ENCODE measurements around the gene EYS. TPM values are rescaled to one million over a fixed set of nuclear protein-coding genes. Genes with fewer than 3 reads are reported as not detected.
"Not testable (repeated sequence)": the region's sequence is repeated elsewhere in the genome, so short reads cannot be mapped to it uniquely, and the experiment has no call there.

The EYS gene
- total and polyA plus RNA-seq, 3 experiments from 2014 or later = not detected

GRCh38 chr6:65627015-65627414 is 80.0 kb downstream of the EYS start:
- Histone ChIP-seq H3K27me3 (ENCODE audit: insufficient read depth, low read length, poor library complexity, severe bottlenecking) (no peaks in the 10 kb centered on the region), H3K4me3 (ENCODE audit: low read length) (no peak overlapping the region), H3K4me1 (ENCODE audit: insufficient read depth, low read length) (no peaks in the 10 kb centered on the region), H3K36me3 (ENCODE audit: insufficient read depth, low read length) (no peaks in the 10 kb centered on the region), H3K9me3 (ENCODE audit: low read length) (no peaks in the 10 kb centered on the region), H3K27ac (ENCODE audit: low read depth, low read length) (no peak overlapping the region)
- ChIA-PET POLR2A (no interaction called here), CTCF (no interaction called here)
- H3K4me1 Mint-ChIP-seq = no peaks in the 10 kb centered on the region
- H3K9me3 Mint-ChIP-seq = peaks cover 3 to 31% (median 18%) of the 10 kb centered on the region in 5 donors
- no peak for DNase-seq
- no peaks in the 10 kb centered on the region for H3K27me3 Mint-ChIP-seq
- H3K36me3 Mint-ChIP-seq = no peaks in the 10 kb centered on the region
- H3K4me3 Mint-ChIP-seq = no peak overlapping the region
- no peak overlapping the region for H3K27ac Mint-ChIP-seq

- Mint-ChIP-seq H3K9me3 (peaks cover 5 to 24% (median 8%) of the 10 kb centered on the region in 5 donors), H3K36me3 (no peaks in the 10 kb centered on the region), H3K4me1 (no peaks in the 10 kb centered on the region), H3K4me3 (no peak overlapping the region), H3K27me3 (no peaks in the 10 kb centered on the region), H3K27ac (no peak overlapping the region)
- CTCF ChIA-PET = no interaction called here
- Histone ChIP-seq H3K4me3 (ENCODE audit: low read length) (no peak overlapping the region), H3K27ac (ENCODE audit: low read depth, low read length) (no peak overlapping the region), H3K9me3 (ENCODE audit: low read length) (no peaks in the 10 kb centered on the region), H3K27me3 (ENCODE audit: insufficient read depth, low read length, poor library complexity, severe bottlenecking) (no peaks in the 10 kb centered on the region), H3K36me3 (ENCODE audit: insufficient read depth, low read length) (no peaks in the 10 kb centered on the region), H3K4me1 (ENCODE audit: insufficient read depth, low read length) (no peaks in the 10 kb centered on the region)
- POLR2A ChIA-PET = no interaction called here
- DNase-seq = no peak
Observed at GRCh38 chr6:65623566-65623965, 83.5 kb downstream of the EYS start.

DNA sequence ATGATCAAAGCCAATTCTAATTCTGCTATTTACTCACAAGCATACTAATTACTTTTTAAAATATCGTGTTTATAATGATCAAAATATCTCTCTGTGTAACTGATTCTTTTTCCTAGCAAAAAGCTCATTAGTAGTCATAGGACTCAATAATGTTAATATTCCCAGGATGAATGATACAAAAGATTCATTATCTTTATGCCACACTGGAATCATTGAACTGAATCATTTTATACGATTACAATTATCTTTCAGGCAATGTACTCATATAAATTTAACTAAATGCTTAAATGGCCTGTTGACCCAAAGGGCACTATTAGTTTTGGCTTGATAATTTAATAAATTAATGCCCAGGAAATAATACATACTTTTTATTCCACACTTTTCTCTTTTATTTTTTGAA is 96.3 kb downstream of the EYS start:
- Mint-ChIP-seq H3K27ac (no peak overlapping the region), H3K4me3 (no peak overlapping the region), H3K4me1 (no peaks in the 10 kb centered on the region), H3K27me3 (no peaks in the 10 kb centered on the region), H3K9me3 (peaks cover 0 to 14% (median 0%) of the 10 kb centered on the region in 5 donors), H3K36me3 (no peaks in the 10 kb centered on the region)
- H3K27ac ChIP-seq (ENCODE audit: low read depth, low read length) = no peak overlapping the region
- H3K9me3 ChIP-seq (ENCODE audit: low read length) = no peaks in the 10 kb centered on the region
- CTCF ChIA-PET = no interaction called here
- H3K27me3 ChIP-seq (ENCODE audit: insufficient read depth, low read length, poor library complexity, severe bottlenecking) = no peaks in the 10 kb centered on the region
- POLR2A ChIA-PET = no interaction called here
- H3K4me3 ChIP-seq (ENCODE audit: low read length) = no peak overlapping the region
- DNase-seq = no peak
- H3K4me1 ChIP-seq (ENCODE audit: insufficient read depth, low read length) = no peaks in the 10 kb centered on the region
- no peaks in the 10 kb centered on the region for H3K36me3 ChIP-seq (ENCODE audit: insufficient read depth, low read length)

GRCh38 chr6:65595540-65595939 is 111.5 kb downstream of the EYS start:
- CTCF ChIA-PET = no interaction called here

DNA sequence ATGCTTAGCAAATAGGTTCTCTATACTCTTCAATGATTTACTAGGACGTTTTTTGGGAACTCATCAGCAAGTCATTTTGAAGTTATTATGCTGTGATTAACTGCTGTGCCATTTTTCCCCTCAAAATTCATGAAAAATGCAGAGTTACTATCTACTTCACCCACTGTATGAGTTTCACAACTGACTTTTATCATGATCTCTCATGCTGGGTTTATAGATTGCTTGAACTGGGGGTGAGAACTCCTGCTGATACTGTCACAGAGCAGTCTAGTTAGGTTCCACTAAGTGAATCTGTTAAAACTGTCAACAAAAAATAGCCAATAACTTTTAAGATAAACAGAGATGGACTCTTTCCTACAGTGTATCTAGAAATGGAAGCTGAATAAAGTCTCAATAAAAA is 136.7 kb downstream of the EYS start:
- Histone ChIP-seq H3K36me3 (ENCODE audit: insufficient read depth, low read length) (no peaks in the 10 kb centered on the region), H3K4me1 (ENCODE audit: insufficient read depth, low read length) (no peaks in the 10 kb centered on the region), H3K9me3 (ENCODE audit: low read length) (no peaks in the 10 kb centered on the region), H3K27me3 (ENCODE audit: insufficient read depth, low read length, poor library complexity, severe bottlenecking) (no peaks in the 10 kb centered on the region), H3K27ac (ENCODE audit: low read depth, low read length) (no peak overlapping the region), H3K4me3 (ENCODE audit: low read length) (no peak overlapping the region)
- H3K36me3 Mint-ChIP-seq = no peaks in the 10 kb centered on the region
- no peaks in the 10 kb centered on the region for H3K27me3 Mint-ChIP-seq
- no peak for DNase-seq
- H3K4me3 Mint-ChIP-seq = no peak overlapping the region
- ChIA-PET POLR2A (no interaction called here), CTCF (no interaction called here)
- H3K4me1 Mint-ChIP-seq = no peaks in the 10 kb centered on the region
- peaks cover 4 to 40% (median 10%) of the 10 kb centered on the region in 5 donors for H3K9me3 Mint-ChIP-seq
- H3K27ac Mint-ChIP-seq = no peak overlapping the region

More at GRCh38 chr6:65595540-65595939, 111.5 kb downstream of the EYS start:
- Histone ChIP-seq H3K27me3 (ENCODE audit: insufficient read depth, low read length, poor library complexity, severe bottlenecking) (no peaks in the 10 kb centered on the region), H3K36me3 (ENCODE audit: insufficient read depth, low read length) (no peaks in the 10 kb centered on the region), H3K4me1 (ENCODE audit: insufficient read depth, low read length) (no peaks in the 10 kb centered on the region), H3K9me3 (ENCODE audit: low read length) (no peaks in the 10 kb centered on the region), H3K4me3 (ENCODE audit: low read length) (no peak overlapping the region), H3K27ac (ENCODE audit: low read depth, low read length) (no peak overlapping the region)
- Mint-ChIP-seq H3K27ac (no peak overlapping the region), H3K4me1 (no peaks in the 10 kb centered on the region), H3K9me3 (peaks cover under 1 to 28% (median 7%) of the 10 kb centered on the region in 5 donors), H3K27me3 (no peaks in the 10 kb centered on the region), H3K36me3 (no peaks in the 10 kb centered on the region), H3K4me3 (no peak overlapping the region)
- no peak for DNase-seq
- POLR2A ChIA-PET = no interaction called here

DNA sequence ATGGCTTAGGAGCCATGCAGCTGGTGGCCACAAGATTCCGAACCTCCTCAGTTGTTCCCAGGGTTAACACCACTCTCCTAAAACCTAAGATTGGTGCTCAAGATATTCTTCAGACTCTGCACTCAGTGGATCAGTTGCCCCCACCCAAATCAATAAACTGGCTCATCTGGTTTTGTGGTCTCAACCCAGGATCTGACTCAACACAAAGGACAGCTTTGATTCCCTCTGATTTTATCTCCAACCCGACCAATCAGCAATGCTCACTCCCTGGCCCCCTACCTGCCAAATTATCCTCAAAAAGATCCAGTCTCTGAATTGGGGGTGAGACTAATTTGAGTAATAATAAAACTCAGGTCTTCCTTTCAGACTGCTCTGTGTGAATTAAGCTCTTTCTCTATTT is 137.5 kb downstream of the EYS start:
- Mint-ChIP-seq H3K4me3 (no peak overlapping the region), H3K27ac (peak overlapping the region in 1 of 8 donors; percentile 64), H3K9me3 (peaks cover 4 to 40% (median 9%) of the 10 kb centered on the region in 5 donors)

DNA sequence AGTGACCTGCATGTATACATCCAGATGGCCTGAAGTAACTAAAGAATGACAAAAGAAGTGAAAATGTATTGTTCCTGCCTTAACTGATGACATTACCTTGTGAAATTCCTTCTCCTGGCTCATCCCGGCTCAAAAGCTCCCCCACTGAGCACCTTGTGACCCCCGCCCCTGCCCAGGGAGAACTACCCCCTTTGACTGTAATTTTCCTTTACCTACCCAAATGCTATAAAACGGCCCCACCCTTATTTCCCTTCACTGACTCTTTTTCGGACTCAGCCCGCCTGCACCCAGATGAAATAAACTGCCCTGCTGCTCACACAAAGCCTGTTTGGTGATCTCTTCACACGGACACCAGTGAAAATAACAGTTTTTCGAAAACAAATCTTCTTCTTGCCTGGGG is 138.0 kb downstream of the EYS start:
- CTCF ChIA-PET = not testable (repeated sequence)

More for the DNA sequence above, 137.5 kb downstream of the EYS start:
- Mint-ChIP-seq H3K4me1 (no peaks in the 10 kb centered on the region), H3K27me3 (no peaks in the 10 kb centered on the region), H3K36me3 (no peaks in the 10 kb centered on the region)
- no peak for DNase-seq
- H3K36me3 ChIP-seq (ENCODE audit: insufficient read depth, low read length) = no peaks in the 10 kb centered on the region
- no peaks in the 10 kb centered on the region for H3K27me3 ChIP-seq (ENCODE audit: insufficient read depth, low read length, poor library complexity, severe bottlenecking)
- no peaks in the 10 kb centered on the region for H3K4me1 ChIP-seq (ENCODE audit: insufficient read depth, low read length)
- H3K4me3 ChIP-seq (ENCODE audit: low read length) = no peak overlapping the region
- no peak overlapping the region for H3K27ac ChIP-seq (ENCODE audit: low read depth, low read length)
- H3K9me3 ChIP-seq (ENCODE audit: low read length) = no peaks in the 10 kb centered on the region
- CTCF ChIA-PET = no interaction called here
- POLR2A ChIA-PET = no interaction called here

GRCh38 chr6:65566117-65566516 is 140.9 kb downstream of the EYS start:
- POLR2A ChIA-PET = no interaction called here
- no peak overlapping the region for H3K27ac Mint-ChIP-seq
- no peaks in the 10 kb centered on the region for H3K27me3 Mint-ChIP-seq
- no peaks in the 10 kb centered on the region for H3K36me3 Mint-ChIP-seq
- no peak overlapping the region for H3K4me3 Mint-ChIP-seq
- no peaks in the 10 kb centered on the region for H3K4me1 ChIP-seq (ENCODE audit: insufficient read depth, low read length)
- H3K27me3 ChIP-seq (ENCODE audit: insufficient read depth, low read length, poor library complexity, severe bottlenecking) = no peaks in the 10 kb centered on the region
- H3K9me3 ChIP-seq (ENCODE audit: low read length) = no peaks in the 10 kb centered on the region
- no peaks in the 10 kb centered on the region for H3K36me3 ChIP-seq (ENCODE audit: insufficient read depth, low read length)
- no peak overlapping the region for H3K4me3 ChIP-seq (ENCODE audit: low read length)
- H3K27ac ChIP-seq (ENCODE audit: low read depth, low read length) = no peak overlapping the region
- no peak for DNase-seq
- H3K9me3 Mint-ChIP-seq = peaks cover 7 to 37% (median 8%) of the 10 kb centered on the region in 5 donors
- H3K4me1 Mint-ChIP-seq = no peaks in the 10 kb centered on the region
- CTCF ChIA-PET = no interaction called here

More for the DNA sequence above, 138.0 kb downstream of the EYS start:
- POLR2A ChIA-PET; H3K4me1 Mint-ChIP-seq; H3K36me3 ChIP-seq (ENCODE audit: insufficient read depth, low read length); H3K36me3 Mint-ChIP-seq; H3K4me3 Mint-ChIP-seq; DNase-seq; H3K27ac ChIP-seq (ENCODE audit: low read depth, low read length); H3K9me3 ChIP-seq (ENCODE audit: low read length); H3K27me3 Mint-ChIP-seq; H3K27me3 ChIP-seq (ENCODE audit: insufficient read depth, low read length, poor library complexity, severe bottlenecking); H3K27ac Mint-ChIP-seq; H3K4me3 ChIP-seq (ENCODE audit: low read length); H3K4me1 ChIP-seq (ENCODE audit: insufficient read depth, low read length): not testable (repeated sequence)
- H3K9me3 Mint-ChIP-seq = peaks cover 5 to 35% (median 8%) of the 10 kb centered on the region in 5 donors

DNA sequence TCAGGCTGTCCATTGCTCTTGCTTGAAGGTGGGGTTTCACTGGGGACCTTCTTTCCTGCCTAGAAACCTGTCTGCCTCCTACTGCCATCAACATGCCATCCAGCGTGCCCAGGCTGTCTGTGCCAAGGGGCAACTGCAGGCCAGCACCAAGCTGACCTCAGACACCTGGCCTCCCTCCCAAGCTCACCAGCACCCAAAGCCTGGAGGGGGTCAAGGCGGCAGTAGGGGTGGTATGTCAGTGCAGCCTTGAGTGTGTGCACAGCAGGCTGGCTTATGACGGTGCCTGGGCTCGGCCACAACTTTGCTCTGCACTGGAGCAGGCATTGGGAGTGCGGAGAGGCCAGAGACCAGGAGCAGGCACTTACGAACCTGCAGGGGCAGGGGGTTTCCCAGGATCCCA is 149.0 kb downstream of the EYS start:
- no peaks in the 10 kb centered on the region for H3K4me1 Mint-ChIP-seq
- no peaks in the 10 kb centered on the region for H3K27me3 ChIP-seq (ENCODE audit: insufficient read depth, low read length, poor library complexity, severe bottlenecking)
- H3K4me3 ChIP-seq (ENCODE audit: low read length) = no peak overlapping the region
- H3K36me3 Mint-ChIP-seq = no peaks in the 10 kb centered on the region
- POLR2A ChIA-PET = no interaction called here
- CTCF ChIA-PET = no interaction called here
- no peak overlapping the region for H3K27ac ChIP-seq (ENCODE audit: low read depth, low read length)
- no peak for DNase-seq
- H3K4me1 ChIP-seq (ENCODE audit: insufficient read depth, low read length) = no peaks in the 10 kb centered on the region
- no peaks in the 10 kb centered on the region for H3K36me3 ChIP-seq (ENCODE audit: insufficient read depth, low read length)
- H3K4me3 Mint-ChIP-seq = no peak overlapping the region
- no peak overlapping the region for H3K27ac Mint-ChIP-seq
- H3K9me3 Mint-ChIP-seq = peaks cover 0 to 17% (median 6%) of the 10 kb centered on the region in 5 donors
- no peaks in the 10 kb centered on the region for H3K9me3 ChIP-seq (ENCODE audit: low read length)
- H3K27me3 Mint-ChIP-seq = no peaks in the 10 kb centered on the region

Data from CD8-positive, alpha-beta memory T cell (primary cell).